GM12878 (cell line): ENCODE data around the gene OR13C4. TPM values are rescaled to one million over a fixed set of nuclear protein-coding genes. Genes with fewer than 3 reads are reported as not detected.

Experiments
- ATAC-seq: fragments of 200-7000 bp; cut with Tn5 transposase; 3 replicates; pipeline ENCODE4 v1.9.1; 2020; ENCODE audit warnings: mild to moderate bottlenecking, moderate library complexity
- BruUV-seq: library from RNA; stranded (reverse); fragments of 400-500 nt; replicated peaks from 2 replicates; lab custom pipeline; 2021; lab: Mats Ljungman, UMichigan
- CTCF ChIA-PET: fragments of 300-600 bp; sonication (Branson Sonifier 250); formaldehyde crosslinking; extraction: SDS; loops from one replicate; lab custom pipeline; 2021; ENCODE audit warnings: inconsistent platforms; lab: Yijun Ruan, JAX
- POLR2A ChIA-PET: fragments of 350-600 bp; formaldehyde crosslinking; extraction: SDS; loops from one replicate; lab custom pipeline; 2021; ENCODE audit warnings: inconsistent platforms; lab: Charles Lee
- RAD21 ChIA-PET: fragments of 300-600 bp; sonication (Branson Sonifier 250); formaldehyde crosslinking; loops from one replicate; lab custom pipeline; 2023; ENCODE audit warnings: antibody characterized with exemption; ENCODE audit not compliant: unreplicated experiment; lab: Charles Lee
- SMC1A ChIA-PET: fragments of 300-600 bp; sonication (Branson Sonifier 250); formaldehyde crosslinking; loops from one replicate; lab custom pipeline; 2023; ENCODE audit not compliant: unreplicated experiment, uncharacterized antibody; lab: Charles Lee
- DNase-seq: peaks from one replicate; pipeline ENCODE4 v3.0.0-alpha.2; 2011; ENCODE audit warnings: low read depth, low spot score
- FAIRE-seq: peaks from 3 replicates; lab custom pipeline; 2011; peaks lifted over from hg19 to GRCh38; lab: Jason Lieb, UNC
- H2AFZ ChIP-seq: 2 replicates; pipeline ENCODE4 v1.6.0; 2011; ENCODE audit warnings: low read depth, low read length, control low read depth; ENCODE audit not compliant: control insufficient read depth
- H3K27ac ChIP-seq: 2 replicates; pipeline ENCODE4 v1.5.1; 2011; ENCODE audit warnings: control low read depth; ENCODE audit not compliant: control insufficient read depth, insufficient read depth
- H3K27me3 ChIP-seq, 2 experiments: replicated peaks in 1 of 2; 2 replicates each; pipeline versions ENCODE4 v1.6.0 to v1.6.1; 2011; ENCODE audit warnings: low read length in 1 of 2; ENCODE audit not compliant: control insufficient read depth in 2 of 2, insufficient read depth in 2 of 2
- H3K36me3 ChIP-seq, 2 experiments: 2 replicates each; pipeline ENCODE4 v1.5.1; 2011; ENCODE audit warnings: low read length in 1 of 2; ENCODE audit not compliant: control insufficient read depth in 2 of 2, insufficient read depth in 2 of 2
- H3K4me1 ChIP-seq: 2 replicates; pipeline ENCODE4 v1.6.1; 2011; ENCODE audit warnings: mild to moderate bottlenecking, low read length, moderate library complexity, mixed read lengths; ENCODE audit not compliant: control insufficient read depth, insufficient read depth
- H3K4me2 ChIP-seq: 2 replicates; pipeline ENCODE4 v1.6.0; 2011; ENCODE audit warnings: control low read depth; ENCODE audit not compliant: control insufficient read depth, insufficient read depth
- H3K4me3 ChIP-seq: fragments of 200-600 bp; sonication (generic); 2 replicates; pipeline ENCODE4 v1.5.1; 2016
- H3K79me2 ChIP-seq: 2 replicates; pipeline ENCODE4 v1.6.0; 2011; ENCODE audit warnings: low read length; ENCODE audit not compliant: control insufficient read depth, insufficient read depth
- H3K9ac ChIP-seq: 2 replicates; pipeline ENCODE4 v1.8.0; 2011; ENCODE audit warnings: low read length, control low read depth, mixed read lengths; ENCODE audit not compliant: control insufficient read depth, insufficient read depth
- H3K9me3 ChIP-seq: replicated peaks from 3 replicates; pipeline ENCODE4 v1.5.1; 2011; ENCODE audit warnings: mild to moderate bottlenecking, low read length; ENCODE audit not compliant: control insufficient read depth, insufficient read depth
- H4K20me1 ChIP-seq: 2 replicates; pipeline ENCODE4 v1.6.0; 2011; ENCODE audit not compliant: control insufficient read depth, insufficient read depth
- ATF7 ChIP-seq: fragments of 450-650 bp; IDR thresholded peaks from 2 replicates; pipeline ENCODE4 v1.6.1; 2016; ENCODE audit warnings: low read depth, mild to moderate bottlenecking
- CEBPB ChIP-seq, 2 experiments: fragments of 150-350 bp in 1 of 2; IDR thresholded peaks; 2 replicates each; pipeline ENCODE4 v1.6.1; 2012 to 2014; ENCODE audit warnings: low read depth in 2 of 2, low read length in 2 of 2, borderline replicate concordance in 1 of 2, inconsistent platforms in 1 of 2
- DPF2 ChIP-seq: fragments of 450-650 bp; IDR thresholded peaks from 2 replicates; pipeline ENCODE4 v1.6.1; 2017; ENCODE audit warnings: mild to moderate bottlenecking
- FOXK2 ChIP-seq: fragments of 450-650 bp; IDR thresholded peaks from 2 replicates; pipeline ENCODE4 v1.6.1; 2017; ENCODE audit warnings: mild to moderate bottlenecking, moderate library complexity
- HDGF ChIP-seq: fragments of 450-650 bp; IDR thresholded peaks from 2 replicates; pipeline ENCODE4 v1.6.1; 2016; ENCODE audit warnings: antibody characterized with exemption
- IRF4 ChIP-seq: IDR thresholded peaks from 2 replicates; pipeline ENCODE4 v1.6.1; 2011; ENCODE audit warnings: low read depth, low read length
- MXI1 ChIP-seq: fragments of 150-350 bp; IDR thresholded peaks from 2 replicates; pipeline ENCODE4 v1.6.1; 2011; ENCODE audit warnings: low read depth, mild to moderate bottlenecking, inconsistent platforms, low read length, improper control_type of control experiment
- MYC ChIP-seq: IDR thresholded peaks from 2 replicates; pipeline ENCODE4 v1.6.1; 2011; ENCODE audit warnings: mild to moderate bottlenecking, low read length, moderate library complexity, inconsistent platforms; ENCODE audit not compliant: insufficient read depth, insufficient replicate concordance, insufficient read length, severe bottlenecking
- NFYB ChIP-seq: IDR thresholded peaks from 2 replicates; pipeline ENCODE4 v1.6.1; 2011; ENCODE audit warnings: low read depth, mild to moderate bottlenecking, low read length, improper control_type of control experiment, moderate library complexity; ENCODE audit not compliant: insufficient read depth
- PML ChIP-seq: IDR thresholded peaks from 2 replicates; pipeline ENCODE4 v1.6.1; 2012; ENCODE audit warnings: low read length, inconsistent platforms
- RAD21 ChIP-seq: IDR thresholded peaks from 2 replicates; pipeline ENCODE4 v1.6.1; 2011; ENCODE audit warnings: mild to moderate bottlenecking, low read depth, low read length, moderate library complexity; ENCODE audit not compliant: insufficient read depth
- RBBP5 ChIP-seq: fragments of 200-600 bp; sonication (generic); conservative IDR thresholded peaks from 2 replicates; pipeline ENCODE4 v1.6.1; 2016
- ZNF24 ChIP-seq: fragments of 450-650 bp; IDR thresholded peaks from 2 replicates; pipeline ENCODE4 v1.6.1; 2017; ENCODE audit warnings: antibody characterized with exemption, mild to moderate bottlenecking
- ZNF384 ChIP-seq: IDR thresholded peaks from 2 replicates; pipeline ENCODE4 v1.6.1; 2012; ENCODE audit warnings: low read depth, mild to moderate bottlenecking, low read length, improper control_type of control experiment, borderline replicate concordance
- in situ Hi-C: fragments of 300-500 bp; cut with MboI; formaldehyde crosslinking; loops from 9 replicates; pipeline ENCODE4 v1.14.3; 2018; ENCODE audit warnings: mixed read lengths
- intact Hi-C: fragments of 100-400 bp; cut with micrococcal nuclease; formaldehyde crosslinking; loops from one replicate; pipeline ENCODE4 v1.14.2; 2022; ENCODE audit not compliant: unreplicated experiment
- polyA plus RNA-seq, 11 experiments: library from polyadenylated mRNA; depleted of rRNA in 4 of 11; unstranded in 6 of 11; stranded (reverse) in 5 of 11; fragments of >200 nt; fragmentation: Nextera tagmentation in 4 of 11; fragmentation: Illumina TruSeq in 1 of 11; extraction: Ambion mirVana in 4 of 11; extraction: Trizol in 1 of 11; gene quantifications; 1 replicate in 1 of 11; 2 replicates in 10 of 11; pipeline versions ENCODE4 v1.2.1 to v1.2.3, GENCODE V29; 2011 to 2016; ENCODE audit warnings: inconsistent platforms in 2 of 11, missing spikeins in 2 of 11, low read depth in 1 of 11
- total RNA-seq, 4 experiments: library from RNA; depleted of rRNA in 3 of 4; stranded (reverse); fragments of >200 nt in 3 of 4; fragmentation: Illumina TruSeq in 1 of 4; extraction: Trizol in 1 of 4; gene quantifications; 2 replicates each; pipeline versions ENCODE4 v1.2.1 to v1.2.3, GENCODE V29; 2013 to 2021
- TF ChIP-seq, protein P1 (sequence below): fragments of 450-650 bp; IDR thresholded peaks from 2 replicates; pipeline ENCODE4 v1.6.1; 2017; ENCODE audit warnings: low read depth, mild to moderate bottlenecking, moderate library complexity

The OR13C4 gene
- total and polyA plus RNA-seq, 10 of the 15 experiments (the other 5 are each of a cell fraction or from before 2014, with no cell fraction given): 0.17 to 0.26 TPM; not detected in 8

- Histone ChIP-seq H3K27me3 (no peaks in the 10 kb centered on the region), H3K36me3 (no peaks in the 10 kb centered on the region), H3K4me2 (no peak overlapping the region), H3K4me1 (no peaks in the 10 kb centered on the region), H3K4me3 (no peak overlapping the region), H3K27ac (no peak overlapping the region), H3K9me3 (no peaks in the 10 kb centered on the region), H2AFZ (no peak overlapping the region), H4K20me1 (no peaks in the 10 kb centered on the region), H3K79me2 (no peaks in the 10 kb centered on the region), H3K9ac (no peak overlapping the region)
- ChIA-PET RAD21 (no interaction called here), POLR2A (no interaction called here), SMC1A (no interaction called here), CTCF (no interaction called here)
- DNase-seq: no peak
- FAIRE-seq: no peak
- intact Hi-C loops: no loop called here
- no TSS peak for BruUV-seq
- in situ Hi-C loops: no loop called here
- TF ChIP-seq RAD21 (no peak), ATF7 (no peak), NFYB (no peak), ZNF24 (no peak), CEBPB (IDR thresholded peaks at IDR 0.05; ENCODE audit: borderline replicate concordance in 1 of 2, low read depth in 2 of 2, low read length in 2 of 2) (no peak), PML (no peak), IRF4 (no peak), FOXK2 (no peak), RBBP5 (no peak), MXI1 (no peak), ZNF384 (no peak), HDGF (no peak), MYC (no peak), DPF2 (no peak)
- TF ChIP-seq, protein P1, sequence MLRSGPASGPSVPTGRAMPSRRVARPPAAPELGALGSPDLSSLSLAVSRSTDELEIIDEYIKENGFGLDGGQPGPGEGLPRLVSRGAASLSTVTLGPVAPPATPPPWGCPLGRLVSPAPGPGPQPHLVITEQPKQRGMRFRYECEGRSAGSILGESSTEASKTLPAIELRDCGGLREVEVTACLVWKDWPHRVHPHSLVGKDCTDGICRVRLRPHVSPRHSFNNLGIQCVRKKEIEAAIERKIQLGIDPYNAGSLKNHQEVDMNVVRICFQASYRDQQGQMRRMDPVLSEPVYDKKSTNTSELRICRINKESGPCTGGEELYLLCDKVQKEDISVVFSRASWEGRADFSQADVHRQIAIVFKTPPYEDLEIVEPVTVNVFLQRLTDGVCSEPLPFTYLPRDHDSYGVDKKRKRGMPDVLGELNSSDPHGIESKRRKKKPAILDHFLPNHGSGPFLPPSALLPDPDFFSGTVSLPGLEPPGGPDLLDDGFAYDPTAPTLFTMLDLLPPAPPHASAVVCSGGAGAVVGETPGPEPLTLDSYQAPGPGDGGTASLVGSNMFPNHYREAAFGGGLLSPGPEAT: no peak
- ATAC-seq: no peak
Measured at GRCh38 chr9:104503440-104503839, 23.6 kb downstream of the OR13C4 start.
